22Rv1 (cell line): ENCODE data around the gene MLN.

Source experiments
- ZFX ChIP-seq: fragments of 450-650 bp; IDR thresholded peaks from 2 replicates; pipeline ENCODE4 v1.6.1; 2017; ENCODE audit warnings: antibody characterized with exemption, borderline replicate concordance
- TF ChIP-seq, protein P1 (sequence below): fragments of 450-650 bp; IDR thresholded peaks from 2 replicates; pipeline ENCODE4 v1.5.1; 2017; ENCODE audit warnings: mild to moderate bottlenecking

DNA sequence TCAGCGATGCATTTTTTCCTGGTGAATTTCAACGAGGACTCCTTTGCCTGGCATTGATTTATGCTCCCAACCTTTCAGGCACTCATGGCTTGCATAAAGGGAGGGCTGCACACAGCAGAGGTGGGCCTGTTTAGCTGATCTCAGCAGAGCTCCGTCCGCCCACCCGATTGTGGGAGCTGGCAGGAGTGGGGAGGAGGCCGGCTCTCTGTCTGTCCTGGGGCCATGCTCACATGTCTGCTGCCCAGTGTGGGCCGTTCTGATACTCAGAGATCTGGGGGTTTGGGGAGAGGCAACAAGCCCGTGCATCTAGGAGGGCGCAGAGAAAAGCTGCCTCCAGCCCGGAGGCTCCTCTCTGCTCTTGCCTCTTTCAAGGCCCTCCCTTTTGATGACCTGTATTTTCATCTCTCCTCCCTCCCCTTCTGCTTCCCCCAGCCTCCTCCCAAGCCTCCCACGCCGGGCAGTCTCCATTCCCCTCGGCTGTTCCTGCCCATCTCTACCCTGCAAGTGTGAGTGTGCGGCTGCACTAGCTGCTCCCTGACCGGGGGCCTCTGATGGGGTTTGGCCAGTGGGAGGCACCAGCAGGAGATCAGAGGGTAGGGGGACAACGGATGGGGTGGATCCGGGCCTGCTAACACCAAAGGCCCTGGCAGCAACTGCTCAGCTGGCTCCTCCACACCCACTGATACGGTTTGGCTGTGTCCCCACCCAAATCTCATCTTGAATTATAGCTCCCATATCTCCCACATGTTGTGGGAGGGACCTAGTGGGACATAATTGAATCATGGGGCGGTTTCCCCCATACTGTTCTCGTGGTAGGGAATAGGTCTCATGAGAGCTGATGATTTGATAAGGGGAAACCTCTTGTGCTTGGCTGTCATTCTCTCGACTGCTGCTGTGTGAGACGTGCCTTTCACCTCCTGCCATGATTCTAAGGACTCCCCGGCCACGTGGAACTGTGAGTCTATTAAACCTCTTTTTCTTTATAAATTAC, 39.6 kb upstream of the MLN start:
- TF ChIP-seq, protein P1, sequence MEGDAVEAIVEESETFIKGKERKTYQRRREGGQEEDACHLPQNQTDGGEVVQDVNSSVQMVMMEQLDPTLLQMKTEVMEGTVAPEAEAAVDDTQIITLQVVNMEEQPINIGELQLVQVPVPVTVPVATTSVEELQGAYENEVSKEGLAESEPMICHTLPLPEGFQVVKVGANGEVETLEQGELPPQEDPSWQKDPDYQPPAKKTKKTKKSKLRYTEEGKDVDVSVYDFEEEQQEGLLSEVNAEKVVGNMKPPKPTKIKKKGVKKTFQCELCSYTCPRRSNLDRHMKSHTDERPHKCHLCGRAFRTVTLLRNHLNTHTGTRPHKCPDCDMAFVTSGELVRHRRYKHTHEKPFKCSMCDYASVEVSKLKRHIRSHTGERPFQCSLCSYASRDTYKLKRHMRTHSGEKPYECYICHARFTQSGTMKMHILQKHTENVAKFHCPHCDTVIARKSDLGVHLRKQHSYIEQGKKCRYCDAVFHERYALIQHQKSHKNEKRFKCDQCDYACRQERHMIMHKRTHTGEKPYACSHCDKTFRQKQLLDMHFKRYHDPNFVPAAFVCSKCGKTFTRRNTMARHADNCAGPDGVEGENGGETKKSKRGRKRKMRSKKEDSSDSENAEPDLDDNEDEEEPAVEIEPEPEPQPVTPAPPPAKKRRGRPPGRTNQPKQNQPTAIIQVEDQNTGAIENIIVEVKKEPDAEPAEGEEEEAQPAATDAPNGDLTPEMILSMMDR = no peak
- no peak for TF ChIP-seq ZFX
